Muscle layer of colon (tissue), 2 donors: ENCODE data around the gene JADE1.

Experiments used
- H3K27ac ChIP-seq: one replicate; pipeline ENCODE4 v1.7.0; 2013; ENCODE audit warnings: low read depth, mild to moderate bottlenecking, low read length, moderate library complexity
- H3K27me3 ChIP-seq, 2 donors: one replicate each; pipeline ENCODE4 v1.7.0; 2013; ENCODE audit warnings: low read length in 2 of 2, mild to moderate bottlenecking in 2 of 2; ENCODE audit not compliant: insufficient read depth in 2 of 2, control insufficient read depth in 1 of 2
- H3K36me3 ChIP-seq: one replicate; pipeline ENCODE4 v1.7.0; 2013; ENCODE audit warnings: mild to moderate bottlenecking, low read length; ENCODE audit not compliant: insufficient read depth
- H3K4me1 ChIP-seq: one replicate; pipeline ENCODE4 v1.7.0; 2013; ENCODE audit warnings: mild to moderate bottlenecking, low read length; ENCODE audit not compliant: insufficient read depth
- H3K4me3 ChIP-seq, 2 donors: one replicate each; pipeline ENCODE4 v1.7.0; 2013; ENCODE audit warnings: low read length in 2 of 2, low read depth in 1 of 2, mild to moderate bottlenecking in 1 of 2, moderate library complexity in 1 of 2
- H3K9ac ChIP-seq: one replicate; pipeline ENCODE4 v1.7.0; 2013; ENCODE audit warnings: low read length
- H3K9me3 ChIP-seq: one replicate; pipeline ENCODE4 v1.7.0; 2013; ENCODE audit warnings: mild to moderate bottlenecking, low read length
- donor health status: abdominal sarcoma.
- donor health status: Adenocarcinoma of cecum.

JADE1 gene

DNA sequence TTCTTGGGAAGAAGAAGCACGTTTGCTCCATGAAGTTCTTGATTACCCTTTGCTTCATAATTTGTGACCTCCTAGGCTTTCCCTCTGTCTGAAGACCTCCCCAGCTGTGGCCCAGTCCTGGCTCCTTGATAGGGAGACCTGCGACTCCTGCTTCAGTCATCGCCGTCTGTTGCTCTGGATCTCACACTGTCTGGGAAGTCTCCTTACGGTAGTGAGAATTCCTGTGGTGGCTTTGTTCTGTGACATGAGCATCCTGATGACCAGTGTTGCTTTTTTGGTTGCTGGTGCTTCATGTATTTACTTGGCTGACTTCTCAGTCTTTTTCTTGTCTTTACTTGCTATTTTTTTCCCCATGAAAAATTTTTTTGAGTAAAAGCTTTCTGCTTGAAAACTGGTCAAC, 44.2 kb downstream of the JADE1 start:
- Histone ChIP-seq H3K9ac (no peak overlapping the region), H3K27me3 (no peaks in the 10 kb centered on the region), H3K4me3 (no peak overlapping the region), H3K27ac (no peak overlapping the region), H3K4me1 (no peaks in the 10 kb centered on the region), H3K36me3 (peaks cover 67% of the 10 kb centered on the region), H3K9me3 (no peaks in the 10 kb centered on the region)

DNA sequence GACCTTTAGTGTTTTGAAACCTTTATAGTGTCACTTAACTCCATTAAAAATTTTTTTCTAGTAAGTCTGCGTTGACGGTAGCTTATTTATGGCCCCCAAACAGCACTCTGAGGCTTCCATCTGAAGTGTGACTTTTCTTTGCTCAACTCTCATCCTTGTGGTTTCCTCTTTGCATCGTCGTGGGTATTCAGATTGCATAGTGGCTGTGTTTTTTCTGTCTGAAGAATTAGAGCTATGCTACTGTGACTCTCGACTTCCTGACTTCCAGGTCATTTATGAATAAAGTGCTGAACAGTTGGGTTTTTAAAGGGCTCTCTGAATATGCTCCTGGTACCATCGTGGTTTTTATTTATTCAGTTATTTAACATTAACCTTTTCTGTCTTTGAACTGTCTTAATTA, 44.9 kb downstream of the JADE1 start:
- Histone ChIP-seq H3K27ac (no peak overlapping the region), H3K4me3 (no peak overlapping the region), H3K4me1 (peaks cover 5% of the 10 kb centered on the region), H3K36me3 (peaks cover 60% of the 10 kb centered on the region), H3K9me3 (no peaks in the 10 kb centered on the region), H3K27me3 (no peaks in the 10 kb centered on the region), H3K9ac (no peak overlapping the region)

DNA sequence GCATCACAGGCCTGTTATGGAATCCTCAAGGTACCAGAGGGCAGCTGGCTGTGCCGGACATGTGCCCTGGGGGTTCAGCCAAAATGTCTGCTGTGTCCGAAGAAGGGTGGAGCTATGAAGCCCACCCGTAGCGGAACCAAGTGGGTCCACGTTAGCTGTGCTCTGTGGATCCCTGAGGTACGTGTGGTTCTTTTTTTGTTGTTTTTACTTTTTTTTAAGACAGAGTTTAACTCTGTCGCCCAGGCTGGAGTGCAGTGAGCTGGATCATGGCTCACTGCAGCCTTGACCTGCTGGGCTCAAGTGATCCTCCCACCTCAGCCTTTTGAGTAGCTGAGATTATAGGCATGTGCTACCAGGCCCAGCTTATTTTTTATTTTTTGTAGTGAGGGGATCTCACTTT, 46.1 kb downstream of the JADE1 start:
- H3K36me3 ChIP-seq, result peaks cover 52% of the 10 kb centered on the region
- H3K9ac ChIP-seq, result no peak overlapping the region
- H3K4me3 ChIP-seq, result no peak overlapping the region
- no peak overlapping the region for H3K27ac ChIP-seq
- H3K27me3 ChIP-seq, result no peaks in the 10 kb centered on the region
- H3K9me3 ChIP-seq, result no peaks in the 10 kb centered on the region
- H3K4me1 ChIP-seq, result peaks cover 17% of the 10 kb centered on the region

DNA sequence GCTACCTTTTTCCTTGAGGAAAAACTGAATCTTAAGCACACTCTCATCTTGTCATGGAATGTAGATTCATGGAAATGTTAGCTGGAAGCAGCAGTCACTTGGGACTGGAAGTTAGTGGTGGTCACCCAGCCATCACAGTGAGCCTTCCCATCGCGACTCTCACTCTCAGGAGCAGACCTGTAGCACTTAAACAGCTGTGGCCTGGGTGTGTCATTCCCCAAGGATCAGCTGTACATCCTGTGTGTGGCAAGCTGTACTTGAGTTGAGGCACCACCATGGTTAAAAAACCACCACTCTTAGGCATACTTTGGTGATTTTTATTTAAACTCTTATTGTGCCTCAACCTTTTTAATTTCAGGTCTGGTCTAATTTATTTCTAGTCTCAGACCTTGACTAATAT, 46.7 kb downstream of the JADE1 start:
- Histone ChIP-seq H3K27ac (no peak overlapping the region), H3K9ac (no peak overlapping the region), H3K4me1 (peaks cover 23% of the 10 kb centered on the region), H3K9me3 (no peaks in the 10 kb centered on the region), H3K27me3 (no peaks in the 10 kb centered on the region), H3K4me3 (no peak overlapping the region), H3K36me3 (peaks cover 58% of the 10 kb centered on the region)

DNA sequence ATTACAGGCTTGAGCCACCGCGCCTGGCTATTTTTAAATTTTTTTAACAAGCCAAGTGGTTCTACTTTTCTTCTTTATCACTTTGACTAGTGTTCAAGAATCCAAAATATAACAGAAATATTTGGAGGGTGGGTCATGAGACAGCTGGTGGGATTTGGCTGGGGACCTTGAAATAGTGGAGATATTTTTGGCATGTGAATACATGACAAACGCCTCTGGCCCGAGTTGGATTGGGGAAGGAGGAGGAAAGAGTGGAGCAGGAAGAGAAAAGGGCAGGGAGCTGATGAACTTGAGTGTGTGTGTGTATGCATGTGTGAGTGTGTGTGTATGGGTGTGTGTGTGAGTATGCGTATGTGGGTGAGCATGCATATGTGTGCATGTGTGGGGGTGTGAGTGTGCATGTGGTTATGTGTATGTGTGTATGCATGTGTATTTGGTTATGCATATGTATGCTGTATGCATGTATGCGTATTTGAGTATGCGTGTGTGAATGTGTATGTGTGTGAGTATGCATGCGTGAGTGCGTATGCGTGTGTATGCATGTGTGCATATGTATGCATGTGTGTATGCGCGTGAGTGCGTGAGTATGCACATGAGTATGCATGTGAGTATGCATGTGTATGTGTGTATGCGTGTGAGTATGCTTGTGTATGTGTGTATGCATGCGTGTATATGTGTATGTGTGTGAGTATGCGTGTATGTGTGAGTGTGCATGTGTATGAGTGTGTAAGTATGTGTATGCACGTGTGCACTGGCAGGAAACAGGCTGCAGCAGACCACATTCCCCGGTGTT, 49.6 kb downstream of the JADE1 start:
- H3K9me3 ChIP-seq, result no peaks in the 10 kb centered on the region
- H3K27ac ChIP-seq, result no peak overlapping the region
- H3K4me3 ChIP-seq, result no peak overlapping the region
- no peaks in the 10 kb centered on the region for H3K27me3 ChIP-seq
- H3K4me1 ChIP-seq, result peaks cover 23% of the 10 kb centered on the region
- no peak overlapping the region for H3K9ac ChIP-seq
- H3K36me3 ChIP-seq, result peaks cover 55% of the 10 kb centered on the region

DNA sequence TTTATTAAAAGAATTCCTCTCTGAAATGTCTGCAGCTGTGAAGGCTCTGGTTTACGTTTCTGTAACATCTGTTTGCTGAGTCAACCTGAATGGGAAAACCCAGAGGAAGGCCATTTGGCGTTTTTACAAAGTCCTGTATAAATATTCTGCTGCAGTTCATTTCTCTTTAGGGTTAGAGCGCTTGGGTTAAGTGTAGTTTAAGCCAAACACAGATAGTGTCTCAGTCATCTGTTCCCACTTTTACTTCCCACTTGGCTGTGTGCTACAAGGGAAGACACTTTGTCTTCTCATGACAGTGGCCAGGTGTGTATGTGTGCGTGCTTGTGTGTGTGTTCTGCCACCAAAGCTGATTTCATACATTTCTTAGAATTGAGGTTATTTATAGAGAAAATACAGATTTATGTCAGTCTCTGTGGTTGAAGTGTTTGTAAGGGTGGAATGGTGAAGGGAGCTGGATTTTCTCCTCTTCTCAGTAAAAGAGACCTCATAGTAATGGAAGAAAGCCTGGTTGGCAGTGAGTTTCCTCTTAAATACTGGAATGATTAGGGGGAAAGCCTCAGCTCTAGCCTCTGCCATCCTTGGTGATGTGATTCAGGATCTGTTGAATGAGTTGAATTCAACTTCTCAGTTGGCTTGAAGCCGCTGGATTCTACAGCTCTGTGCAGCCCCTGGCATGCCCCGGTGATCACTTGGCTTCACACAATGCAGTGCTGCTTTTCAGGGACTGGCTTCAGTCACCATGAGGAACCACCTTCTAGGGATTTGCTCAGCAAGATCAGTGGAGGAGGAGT, 50.6 kb downstream of the JADE1 start:
- no peaks in the 10 kb centered on the region for H3K9me3 ChIP-seq
- no peak overlapping the region for H3K9ac ChIP-seq
- H3K4me3 ChIP-seq, result no peak overlapping the region
- H3K4me1 ChIP-seq, result peaks cover 23% of the 10 kb centered on the region
- H3K36me3 ChIP-seq, result peaks cover 56% of the 10 kb centered on the region
- H3K27ac ChIP-seq, result no peak overlapping the region
- no peaks in the 10 kb centered on the region for H3K27me3 ChIP-seq

DNA sequence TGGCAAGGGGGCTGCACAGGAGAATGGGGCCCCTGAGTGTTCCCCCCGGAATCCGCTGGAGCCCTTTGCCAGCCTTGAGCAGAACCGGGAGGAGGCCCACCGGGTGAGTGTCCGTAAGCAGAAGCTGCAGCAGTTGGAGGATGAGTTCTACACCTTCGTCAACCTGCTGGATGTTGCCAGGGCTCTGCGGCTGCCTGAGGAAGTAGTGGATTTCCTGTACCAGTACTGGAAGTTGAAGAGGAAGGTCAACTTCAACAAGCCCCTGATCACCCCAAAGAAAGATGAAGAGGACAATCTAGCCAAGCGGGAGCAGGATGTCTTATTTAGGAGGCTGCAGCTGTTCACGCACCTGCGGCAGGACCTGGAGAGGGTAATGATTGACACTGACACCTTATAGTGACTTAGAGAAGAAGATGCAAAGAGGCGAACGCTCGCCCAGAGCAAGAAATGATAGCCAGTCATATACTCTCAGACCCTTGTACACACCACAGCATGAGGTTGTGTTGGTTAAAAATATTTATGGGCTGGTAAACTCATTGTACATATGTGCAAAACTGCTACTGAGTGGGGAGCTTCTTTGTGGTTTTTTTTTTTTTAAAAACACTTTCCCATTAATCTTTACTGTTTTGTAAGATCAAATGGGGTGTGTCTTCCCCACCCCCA, 52.5 kb downstream of the JADE1 start:
- peaks cover 23% of the 10 kb centered on the region for H3K4me1 ChIP-seq
- H3K36me3 ChIP-seq, result peaks cover 46% of the 10 kb centered on the region
- no peaks in the 10 kb centered on the region for H3K9me3 ChIP-seq

DNA sequence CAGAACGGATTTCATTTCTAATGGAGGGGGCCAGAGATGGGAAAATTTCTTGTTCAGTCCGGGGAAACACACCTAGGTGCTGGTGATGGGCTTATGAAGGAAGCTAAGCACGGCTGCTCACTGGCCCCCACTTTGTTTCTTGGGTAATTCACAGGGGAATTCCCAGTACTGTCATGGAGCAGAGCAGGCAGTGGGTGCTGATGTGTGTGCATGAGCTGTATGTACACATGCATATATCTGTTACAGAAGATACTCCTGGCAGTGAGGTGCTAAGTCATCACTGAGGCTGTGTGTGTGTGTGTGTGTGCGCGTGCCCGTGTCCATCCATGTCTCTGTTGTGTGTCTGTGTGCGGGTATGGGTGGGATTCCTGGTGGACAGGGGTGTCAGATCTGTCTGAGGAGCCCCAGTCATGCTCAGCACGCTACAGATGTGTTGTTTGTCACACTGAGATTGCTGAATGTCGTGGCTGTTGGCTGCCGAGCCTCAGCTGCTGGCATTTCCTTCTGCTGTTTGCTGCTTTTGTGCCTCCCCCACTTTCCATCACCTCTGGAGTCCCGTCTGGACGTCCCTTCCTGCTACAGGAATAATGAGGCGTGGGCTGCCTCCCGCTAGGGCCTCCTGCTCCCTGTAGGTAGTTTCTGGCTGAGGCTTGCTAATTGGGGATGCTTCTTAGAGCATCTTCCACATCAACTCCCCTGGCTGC, 53.3 kb downstream of the JADE1 start:
- Histone ChIP-seq H3K9me3 (no peaks in the 10 kb centered on the region), H3K4me1 (peaks cover 23% of the 10 kb centered on the region), H3K36me3 (peaks cover 46% of the 10 kb centered on the region), H3K27me3 (no peaks in the 10 kb centered on the region), H3K27ac (no peak overlapping the region), H3K4me3 (no peak overlapping the region), H3K9ac (no peak overlapping the region)

More for the DNA sequence above, 52.5 kb downstream of the JADE1 start:
- H3K9ac ChIP-seq, result no peak overlapping the region
- H3K4me3 ChIP-seq, result no peak overlapping the region
- H3K27ac ChIP-seq, result no peak overlapping the region
- no peaks in the 10 kb centered on the region for H3K27me3 ChIP-seq

DNA sequence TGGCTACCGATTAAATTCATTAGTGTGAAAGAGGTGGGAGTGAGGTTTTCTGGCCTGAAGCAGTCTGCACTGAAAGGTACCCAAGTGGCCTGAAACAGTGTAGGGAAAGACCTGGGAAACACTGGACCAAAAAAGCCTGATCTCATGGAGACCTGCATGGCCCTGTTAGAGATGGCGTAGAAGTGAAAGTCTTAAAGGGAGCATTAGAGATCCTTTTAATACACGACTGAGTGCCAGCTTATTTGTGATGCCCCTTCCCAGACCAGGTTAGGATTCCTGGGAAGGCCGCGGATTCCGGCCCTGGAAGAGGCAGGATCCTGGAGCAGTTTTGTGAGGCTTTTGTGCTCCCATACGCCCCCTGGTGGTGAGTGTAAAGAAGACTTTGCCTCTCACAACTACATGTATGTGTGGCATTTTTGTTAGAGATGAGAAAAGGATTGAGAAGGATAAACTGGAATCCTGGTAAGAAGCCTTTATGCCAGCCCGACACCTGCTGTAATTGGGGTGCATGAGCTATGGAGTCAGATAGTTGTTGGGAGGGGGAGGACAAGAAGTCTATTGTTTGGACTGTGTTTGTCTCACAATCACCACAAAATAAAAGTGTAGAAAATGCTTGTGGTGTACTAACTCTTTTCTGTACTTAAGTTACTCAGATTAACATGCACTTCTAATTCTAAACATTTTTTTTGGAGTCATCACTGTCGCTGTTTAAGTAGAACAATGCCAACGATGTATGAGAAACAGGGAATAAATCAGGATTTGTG, 54.0 kb downstream of the JADE1 start:
- Histone ChIP-seq H3K27me3 (no peaks in the 10 kb centered on the region), H3K4me1 (peaks cover 23% of the 10 kb centered on the region), H3K36me3 (peaks cover 46% of the 10 kb centered on the region), H3K9ac (no peak overlapping the region), H3K27ac (no peak overlapping the region), H3K4me3 (no peak overlapping the region), H3K9me3 (no peaks in the 10 kb centered on the region)

DNA sequence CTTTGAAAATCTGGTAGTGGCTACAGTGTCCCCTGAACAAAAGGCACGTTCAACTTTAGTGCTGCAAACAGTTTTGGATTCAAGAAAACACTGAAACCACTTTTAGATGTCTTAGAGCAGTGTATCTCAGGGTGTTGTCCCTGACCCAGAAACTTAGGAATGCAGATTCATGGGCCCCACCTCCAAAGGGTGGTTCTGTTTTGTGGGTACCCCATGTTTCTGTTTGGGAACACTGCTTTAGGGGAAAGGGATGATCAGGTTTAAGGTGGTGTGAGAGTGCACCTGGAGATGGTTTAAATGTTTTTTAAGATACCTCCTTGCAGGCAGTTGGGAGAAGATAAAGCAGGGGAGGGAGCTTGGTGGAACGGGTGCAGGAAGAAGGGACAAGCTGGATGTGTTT, 55.6 kb downstream of the JADE1 start:
- Histone ChIP-seq H3K4me1 (peaks cover 11% of the 10 kb centered on the region), H3K27ac (no peak overlapping the region), H3K9ac (no peak overlapping the region), H3K9me3 (no peaks in the 10 kb centered on the region), H3K36me3 (peaks cover 61% of the 10 kb centered on the region), H3K4me3 (no peak overlapping the region), H3K27me3 (no peaks in the 10 kb centered on the region)
